ENCODE results near the gene OR10V1. TPM values are rescaled to one million over a fixed set of nuclear protein-coding genes. Genes with fewer than 3 reads are reported as not detected.

Gene OR10V1
- total RNA-seq, 1 experiment from 2014 or later, result not detected

GRCh38 chr11:59676205-59676604 is 37.4 kb downstream of the OR10V1 start:
- in situ Hi-C loops (cut with HindIII; ENCODE audit: low pct_unique_long_range_greater_than_20kb, low sequenced_read_pairs) (no loop called here), intact Hi-C loops (cut with micrococcal nuclease; ENCODE audit: unreplicated experiment) (no loop called here)
- TF ChIP-seq CTCF (IDR thresholded peaks at IDR 0.05) (no peak), TCF7L2 (IDR thresholded peaks at IDR 0.05; ENCODE audit: low read depth, low read length) (no peak), REST (IDR thresholded peaks at IDR 0.05; ENCODE audit: insufficient read depth in 1 of 2, low read depth in 2 of 2, low read length in 1 of 2) (no peak), POLR2AphosphoS5 (IDR thresholded peaks at IDR 0.05; ENCODE audit: low read depth, low read length) (no peak), SIN3A (IDR thresholded peaks at IDR 0.05; ENCODE audit: borderline replicate concordance, insufficient read depth, low read depth, low read length) (no peak)
- Histone ChIP-seq H3K27ac (ENCODE audit: low read length) (no peak overlapping the region), H3K9me3 (ENCODE audit: control insufficient read depth, insufficient read depth, low read depth, low read length) (no peaks in the 10 kb centered on the region), H3K4me1 (ENCODE audit: control insufficient read depth, insufficient read depth, low read length) (no peaks in the 10 kb centered on the region), H3K4me3 (ENCODE audit: low read depth in 2 of 2, low read length in 2 of 2) (no peak overlapping the region), H3K36me3 (ENCODE audit: control insufficient read depth, insufficient read depth, low read length) (no peaks in the 10 kb centered on the region), H3K27me3 (ENCODE audit: control insufficient read depth, insufficient read depth, low read length) (no peaks in the 10 kb centered on the region)
- ATAC-seq (no peak), DNase-seq (ENCODE audit: low read depth, low spot score) (no peak)
- BruUV-seq (replicated peaks), result no TSS peak
- ChIA-PET POLR2A (no interaction called here), CTCF (no interaction called here)

GRCh38 chr11:59674291-59674690 is 39.4 kb downstream of the OR10V1 start:
- BruUV-seq (replicated peaks), result no TSS peak
- no peaks in the 10 kb centered on the region for H3K36me3 ChIP-seq (ENCODE audit: control insufficient read depth, insufficient read depth, low read length)
- H3K9me3 ChIP-seq (ENCODE audit: control insufficient read depth, insufficient read depth, low read depth, low read length), result no peaks in the 10 kb centered on the region
- H3K4me3 ChIP-seq (ENCODE audit: low read depth in 2 of 2, low read length in 2 of 2), result no peak overlapping the region
- in situ Hi-C loops (cut with HindIII; ENCODE audit: low pct_unique_long_range_greater_than_20kb, low sequenced_read_pairs), result no loop called here
- no peak overlapping the region for H3K27ac ChIP-seq (ENCODE audit: low read length)
- ChIA-PET CTCF (interaction anchor here (0.6 kb wide), 1 partner anchor 98 kb away, joined by 3 read pairs; no protein-coding TSS in a partner anchor), POLR2A (no interaction called here)
- no peak for TF ChIP-seq SIN3A (IDR thresholded peaks at IDR 0.05; ENCODE audit: borderline replicate concordance, insufficient read depth, low read depth, low read length)
- no peak for TF ChIP-seq POLR2AphosphoS5 (IDR thresholded peaks at IDR 0.05; ENCODE audit: low read depth, low read length)
- no peak for TF ChIP-seq REST (IDR thresholded peaks at IDR 0.05; ENCODE audit: insufficient read depth in 1 of 2, low read depth in 2 of 2, low read length in 1 of 2)
- no peak for TF ChIP-seq TCF7L2 (IDR thresholded peaks at IDR 0.05; ENCODE audit: low read depth, low read length)
- no peak for TF ChIP-seq CTCF (IDR thresholded peaks at IDR 0.05)
- H3K27me3 ChIP-seq (ENCODE audit: control insufficient read depth, insufficient read depth, low read length), result no peaks in the 10 kb centered on the region
- DNase-seq (ENCODE audit: low read depth, low spot score) (no peak), ATAC-seq (no peak)
- intact Hi-C loops (cut with micrococcal nuclease; ENCODE audit: unreplicated experiment), result no loop called here
- peaks cover 9% of the 10 kb centered on the region; the same call in 1 of the 2 replicates for H3K4me1 ChIP-seq (ENCODE audit: control insufficient read depth, insufficient read depth, low read length)
